Measurements from ENCODE around the gene NDUFV1. TPM values are rescaled to one million over a fixed set of nuclear protein-coding genes. Genes with fewer than 3 reads are reported as not detected.

Gene NDUFV1
- total and polyA plus RNA-seq, 2 of the 4 experiments (the other 2 are of a cell fraction): 120 to 133 TPM

DNA sequence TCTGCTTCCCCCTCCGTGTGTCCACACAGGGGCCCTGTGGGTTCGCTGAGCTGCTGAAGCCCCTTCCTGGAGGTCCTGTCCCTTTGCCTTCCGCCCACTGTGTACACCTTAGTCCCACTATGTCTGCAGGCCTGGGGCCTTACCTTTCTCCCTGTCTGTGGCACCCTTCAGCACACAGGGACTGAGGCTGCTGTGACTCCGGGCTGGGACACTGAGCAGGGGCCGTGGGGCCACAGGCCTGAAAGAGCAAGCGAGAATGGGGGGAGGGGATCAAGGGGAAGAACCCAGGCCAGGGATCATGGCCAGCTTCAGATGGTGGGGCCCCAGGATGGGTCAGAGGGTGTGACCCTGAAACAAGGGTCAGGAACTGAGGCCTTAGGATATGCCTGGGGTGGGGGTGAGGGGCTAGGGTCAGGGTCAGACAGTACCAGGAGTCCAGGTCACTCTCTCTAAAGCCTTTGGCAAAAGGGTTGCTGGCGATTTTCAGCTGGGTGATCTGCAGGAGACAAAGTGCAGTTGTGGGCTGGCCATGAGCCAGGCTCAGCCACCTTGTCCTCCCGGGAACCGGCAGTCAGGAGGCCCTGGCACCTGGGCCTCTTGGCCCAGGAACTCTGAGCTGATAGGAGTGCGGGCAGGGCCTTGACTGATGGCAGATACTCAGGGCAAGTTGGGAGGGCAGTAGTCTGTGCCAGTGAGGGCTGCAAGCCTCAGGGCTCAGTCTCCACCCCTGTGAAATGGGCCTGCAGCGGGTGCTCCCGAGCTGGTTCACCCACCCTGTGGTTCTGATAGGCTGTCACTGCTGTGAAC lies 25.6 kb downstream of the NDUFV1 start:
- no TSS peak for BruUV-seq (replicated peaks)
- Histone ChIP-seq H3K36me3 (ENCODE audit: control insufficient read depth, insufficient read depth, low read length) (no peaks in the 10 kb centered on the region), H2BK120ac (ENCODE audit: low read depth, low read length) (no peak overlapping the region), H2BK5ac (ENCODE audit: low read depth, low read length, poor library complexity, severe bottlenecking) (no peak overlapping the region), H3K9me1 (ENCODE audit: insufficient read depth, low read length) (peaks cover 4% of the 10 kb centered on the region; the same call in 1 of the 2 replicates), H2AFZ (replicated peaks; ENCODE audit: low read length, poor library complexity) (peak overlapping the region; percentile 43), H3K4me2 (ENCODE audit: low read depth, low read length) (no peak overlapping the region), H3K4me1 (ENCODE audit: control insufficient read depth, insufficient read depth, low read length) (0 out of 2 replicates have a peak, but pooled peaks cover 3% of the 10 kb centered on the region), H2AK9ac (replicated peaks; ENCODE audit: low read depth, low read length, poor library complexity) (no peak overlapping the region), H3K4me3 (ENCODE audit: insufficient read depth, low read depth, low read length) (no peak overlapping the region), H4K20me1 (ENCODE audit: insufficient read depth, low read length) (no peaks in the 10 kb centered on the region), H3K27me3 (ENCODE audit: control insufficient read depth, insufficient read depth, low read length) (peaks cover 5% of the 10 kb centered on the region; the same call in 1 of the 2 replicates), H2BK15ac (ENCODE audit: low read depth, low read length) (no peak overlapping the region), H3K56ac (ENCODE audit: extremely low read depth, insufficient read depth, low read length) (no peak overlapping the region), H3K18ac (ENCODE audit: low read depth, low read length) (no peak overlapping the region), H4K8ac (ENCODE audit: low read depth in 2 of 2, low read length in 2 of 2) (no peak overlapping the region), H3K79me1 (ENCODE audit: low read depth in 1 of 2, low read length in 2 of 2) (no peaks in the 10 kb centered on the region), H2AK5ac (ENCODE audit: low read depth, low read length) (no peak overlapping the region), H3K23ac (ENCODE audit: low read depth, low read length) (no peak overlapping the region), H2BK20ac (ENCODE audit: low read depth, low read length) (no peak overlapping the region), H4K91ac (ENCODE audit: insufficient read depth, low read depth, low read length) (no peak overlapping the region), H4K5ac (ENCODE audit: low read depth, low read length) (no peak overlapping the region), H3K9ac (ENCODE audit: low read depth, low read length) (no peak overlapping the region), H3K9me3 (ENCODE audit: control insufficient read depth, insufficient read depth, low read length) (no peaks in the 10 kb centered on the region), H3K14ac (replicated peaks; ENCODE audit: low read depth, low read length) (no peak overlapping the region), H3K27ac (ENCODE audit: insufficient read depth, low read length) (no peak overlapping the region), H3K4ac (ENCODE audit: low read depth, low read length) (no peak overlapping the region)
- WGBS, 2 experiments (ENCODE audit: extremely low coverage in 2 of 2, insufficient read length in 1 of 2): 96% methylated on average over 4 of the region's 12 CpGs; no CpG with 5 or more reads in 1 of the 2 experiments
- CTCF ChIA-PET: no interaction called here
- in situ Hi-C loops (cut with MboI; ENCODE audit: low sequenced_read_pairs) (no loop called here), intact Hi-C loops (cut with micrococcal nuclease) (no loop called here), dilution Hi-C loops (cut with HindIII; ENCODE audit: low sequenced_read_pairs, unreplicated experiment) (no loop called here)
- DNase-seq: no peak
- TF ChIP-seq FOS (IDR thresholded peaks at IDR 0.05; ENCODE audit: low read depth, low read length) (no peak), BHLHE40 (IDR thresholded peaks at IDR 0.05; ENCODE audit: low read depth, low read length) (no peak), NFE2L2 (IDR thresholded peaks at IDR 0.05; ENCODE audit: low read depth, low read length) (no peak), MXI1 (IDR thresholded peaks at IDR 0.05; ENCODE audit: borderline replicate concordance, low read depth, low read length) (no peak), RAD21 (IDR thresholded peaks at IDR 0.05; ENCODE audit: low read length) (no peak), MAFK (IDR thresholded peaks at IDR 0.05; ENCODE audit: low read depth, low read length) (no peak), RFX5 (IDR thresholded peaks at IDR 0.05; ENCODE audit: low read depth, low read length) (no peak), RCOR1 (IDR thresholded peaks at IDR 0.05; ENCODE audit: insufficient replicate concordance, low read length) (no peak)
- TF ChIP-seq, protein P1, sequence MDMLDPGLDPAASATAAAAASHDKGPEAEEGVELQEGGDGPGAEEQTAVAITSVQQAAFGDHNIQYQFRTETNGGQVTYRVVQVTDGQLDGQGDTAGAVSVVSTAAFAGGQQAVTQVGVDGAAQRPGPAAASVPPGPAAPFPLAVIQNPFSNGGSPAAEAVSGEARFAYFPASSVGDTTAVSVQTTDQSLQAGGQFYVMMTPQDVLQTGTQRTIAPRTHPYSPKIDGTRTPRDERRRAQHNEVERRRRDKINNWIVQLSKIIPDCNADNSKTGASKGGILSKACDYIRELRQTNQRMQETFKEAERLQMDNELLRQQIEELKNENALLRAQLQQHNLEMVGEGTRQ (IDR thresholded peaks at IDR 0.05; ENCODE audit: low read depth, low read length): no peak
- no peak for ATAC-seq (ENCODE audit: low read depth)
- POLR2A ChIA-PET (ENCODE audit: unreplicated experiment): no interaction called here
